HG02678 (cell line): ENCODE measurements around the gene ALPL.
"Not testable (repeated sequence)": the region's sequence is repeated elsewhere in the genome, so short reads cannot be mapped to it uniquely, and the experiment has no call there.

ENCODE experiments used
- ATAC-seq: cut with Tn5 transposase; IDR thresholded peaks from one replicate; pipeline ENCODE4 v1.9.1; 2021; ENCODE audit warnings: mild to moderate bottlenecking, moderate library complexity; ENCODE audit not compliant: unreplicated experiment

The ALPL gene

GRCh38 chr1:21507511-21508270 is 1.5 kb upstream of the ALPL start:
- ATAC-seq, result no peak

GRCh38 chr1:21508580-21509350 is 458 bp upstream of the ALPL start:
- ATAC-seq, result no peak

- ATAC-seq, result no peak
Observed at GRCh38 chr1:21510113-21510493, 880 bp downstream of the ALPL start.

GRCh38 chr1:21510885-21511578 is 1.8 kb downstream of the ALPL start:
- ATAC-seq, result no peak

GRCh38 chr1:21511579-21512522 is 2.6 kb downstream of the ALPL start:
- ATAC-seq, result no peak

GRCh38 chr1:21514245-21514644 is 5.0 kb downstream of the ALPL start:
- ATAC-seq, result no peak

- ATAC-seq, result no peak
Observed at GRCh38 chr1:21517161-21517589, 8.0 kb downstream of the ALPL start.

- ATAC-seq, result no peak
Observed at GRCh38 chr1:21517660-21518480, 8.6 kb downstream of the ALPL start.

- ATAC-seq, result no peak
Observed at GRCh38 chr1:21518774-21519455, 9.7 kb downstream of the ALPL start.

GRCh38 chr1:21519486-21520070 is 10.4 kb downstream of the ALPL start:
- not testable (repeated sequence) for ATAC-seq

- no peak for ATAC-seq
Observed at GRCh38 chr1:21520899-21521716, 11.9 kb downstream of the ALPL start.

- ATAC-seq, result no peak
Observed at GRCh38 chr1:21521717-21522060, 12.5 kb downstream of the ALPL start.

- ATAC-seq, result no peak
Observed at GRCh38 chr1:21522525-21523038, 13.4 kb downstream of the ALPL start.

GRCh38 chr1:21523297-21523813 is 14.1 kb downstream of the ALPL start:
- no peak for ATAC-seq

- no peak for ATAC-seq
Observed at GRCh38 chr1:21524220-21524619, 15.0 kb downstream of the ALPL start.

- no peak for ATAC-seq
Observed at GRCh38 chr1:21524686-21525339, 15.6 kb downstream of the ALPL start.

GRCh38 chr1:21525340-21525717 is 16.1 kb downstream of the ALPL start:
- no peak for ATAC-seq
